Kidney glomerular epithelial cell (primary cell): ENCODE measurements around the gene NUP205.

ENCODE experiments used
- DNase-seq: peaks from one replicate; lab custom pipeline; 2025; lab: John Stamatoyannopoulos, UW

The NUP205 gene

GRCh38 chr7:135539629-135540028 is 18.1 kb upstream of the NUP205 start:
- DNase-seq = no peak

GRCh38 chr7:135541029-135541428 is 16.7 kb upstream of the NUP205 start:
- no peak for DNase-seq

GRCh38 chr7:135550196-135550595 is 7.5 kb upstream of the NUP205 start:
- DNase-seq = no peak

GRCh38 chr7:135552148-135552547 is 5.6 kb upstream of the NUP205 start:
- DNase-seq = no peak

GRCh38 chr7:135553346-135553745 is 4.4 kb upstream of the NUP205 start:
- DNase-seq = no peak

- DNase-seq = peak; percentile 44
Measured at GRCh38 chr7:135558337-135558767, 635 bp downstream of the NUP205 start.

GRCh38 chr7:135558881-135559280 is 1.2 kb downstream of the NUP205 start:
- DNase-seq = no peak

GRCh38 chr7:135560631-135561030 is 2.9 kb downstream of the NUP205 start:
- no peak for DNase-seq

GRCh38 chr7:135562720-135563119 is 5.0 kb downstream of the NUP205 start:
- no peak for DNase-seq

- DNase-seq = no peak
Measured at GRCh38 chr7:135571834-135572233, 14.1 kb downstream of the NUP205 start.

GRCh38 chr7:135573541-135573940 is 15.8 kb downstream of the NUP205 start:
- no peak for DNase-seq

- DNase-seq = no peak
Measured at GRCh38 chr7:135575296-135575695, 17.6 kb downstream of the NUP205 start.

- DNase-seq = no peak
Measured at GRCh38 chr7:135578569-135578968, 20.9 kb downstream of the NUP205 start.

- no peak for DNase-seq
Measured at GRCh38 chr7:135584362-135585353, 26.9 kb downstream of the NUP205 start.

GRCh38 chr7:135597181-135597925 is 39.6 kb downstream of the NUP205 start:
- DNase-seq = no peak

GRCh38 chr7:135597926-135598305 is 40.2 kb downstream of the NUP205 start:
- DNase-seq = no peak

GRCh38 chr7:135599471-135599870 is 41.8 kb downstream of the NUP205 start:
- DNase-seq = no peak

- no peak for DNase-seq
Measured at GRCh38 chr7:135600226-135600625, 42.5 kb downstream of the NUP205 start.

- no peak for DNase-seq
Measured at GRCh38 chr7:135601182-135601581, 43.5 kb downstream of the NUP205 start.

- no peak for DNase-seq
Measured at GRCh38 chr7:135602304-135602703, 44.6 kb downstream of the NUP205 start.

GRCh38 chr7:135616136-135616535 is 58.4 kb downstream of the NUP205 start:
- DNase-seq = no peak

GRCh38 chr7:135617781-135618180 is 60.1 kb downstream of the NUP205 start:
- no peak for DNase-seq

GRCh38 chr7:135618510-135618909 is 60.8 kb downstream of the NUP205 start:
- DNase-seq = no peak
